NCI-H226 (cell line): Measurements from ENCODE around the gene NAPA.

Experiments
- DNase-seq: peaks from one replicate; pipeline ENCODE4 v3.0.0-alpha.2; 2015

NAPA gene

GRCh38 chr19:47514869-47515588 lies at the start of gene NAPA:
TSS of gene NAPA (minus strand) at chr19:47515063. CDS start at chr19:47514940, 123 bp downstream.
- DNase-seq: peak; percentile 100

- no peak for DNase-seq
Measured at GRCh38 chr19:47564081-47564480, 49.2 kb upstream of the NAPA start.

DNA sequence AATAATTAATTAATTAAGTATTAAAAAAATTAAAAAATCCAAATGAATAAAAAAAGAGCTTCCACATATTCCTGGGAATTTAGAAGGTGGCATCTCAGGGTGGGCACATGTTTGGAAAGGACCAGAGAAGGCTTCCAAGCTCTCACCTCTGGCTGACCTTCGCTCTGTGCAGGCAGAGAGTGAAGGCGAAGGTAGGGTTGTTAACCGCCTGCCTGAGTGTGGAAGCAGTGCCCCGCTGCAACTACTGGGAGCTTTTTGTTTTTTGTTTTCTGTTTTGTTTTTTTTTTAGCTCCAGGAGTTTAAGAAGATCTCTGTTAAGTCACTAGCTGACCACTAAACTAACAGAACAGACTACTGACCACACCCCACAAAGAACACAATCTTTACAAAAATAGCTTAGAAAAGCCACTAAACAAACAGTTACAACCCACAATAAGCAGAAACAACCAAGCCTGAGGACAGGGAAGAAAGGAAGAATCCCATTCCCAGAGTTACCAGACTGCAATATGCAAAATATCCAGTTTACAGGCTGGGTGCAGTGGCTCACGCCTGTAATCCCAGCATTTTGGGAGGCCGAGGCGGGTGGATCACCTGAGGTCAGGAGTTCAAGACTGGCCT lies 46.7 kb upstream of the NAPA start:
- no peak for DNase-seq

- DNase-seq: no peak
Measured at GRCh38 chr19:47560999-47561398, 46.1 kb upstream of the NAPA start.

DNA sequence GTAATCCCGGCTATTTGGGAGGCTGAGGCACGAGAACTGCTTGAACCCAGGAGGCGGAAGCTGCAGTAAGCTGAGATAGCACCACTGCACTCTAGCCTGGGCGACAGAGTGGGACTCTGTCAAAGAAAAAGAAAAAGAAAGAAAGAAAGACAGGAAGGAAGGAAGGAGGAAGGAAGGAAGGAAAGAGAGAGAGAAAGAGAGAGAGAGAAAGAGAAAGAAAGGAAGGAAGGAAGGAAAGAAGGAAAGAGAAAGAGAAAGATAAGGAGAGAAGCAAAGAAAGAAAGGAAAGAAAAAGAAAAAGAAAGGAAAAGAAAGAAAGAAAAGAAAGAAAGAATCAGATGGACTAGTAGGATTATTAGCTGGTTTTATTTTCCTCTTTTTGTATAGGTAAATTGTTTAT lies 35.3 kb upstream of the NAPA start:
- DNase-seq: no peak

DNA sequence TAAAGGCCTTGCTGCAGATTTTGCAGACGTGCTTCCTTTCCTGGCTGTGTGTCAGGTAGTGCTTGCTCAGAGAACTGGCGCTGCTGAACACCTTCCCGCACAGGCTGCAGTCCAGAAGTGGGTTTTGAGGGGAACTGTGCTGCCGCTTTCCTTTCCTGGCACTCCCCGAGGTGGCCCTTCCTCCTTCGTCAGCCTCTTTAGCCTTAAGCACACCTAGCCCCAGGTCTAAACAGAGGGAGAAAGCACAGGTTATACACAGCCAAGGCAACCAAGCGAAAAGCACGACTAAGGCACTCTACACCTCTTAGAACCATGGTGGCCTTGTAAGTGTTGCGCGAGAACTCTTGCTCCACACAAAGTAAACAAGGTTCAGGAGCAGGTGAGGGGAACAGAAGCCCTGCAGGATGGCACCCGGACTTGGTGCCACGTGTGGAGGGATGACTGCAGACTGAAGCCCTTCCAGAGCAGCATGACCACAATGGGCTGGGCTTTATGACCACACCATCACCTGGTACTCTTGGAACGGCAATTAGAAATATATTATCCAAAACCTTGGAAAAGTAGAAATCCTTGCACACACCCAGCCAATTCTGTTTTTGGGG lies 34.5 kb upstream of the NAPA start:
- no peak for DNase-seq

- DNase-seq: no peak
Measured at GRCh38 chr19:47547199-47547598, 32.3 kb upstream of the NAPA start.

- DNase-seq: no peak
Measured at GRCh38 chr19:47545061-47545948, 30.4 kb upstream of the NAPA start.

DNA sequence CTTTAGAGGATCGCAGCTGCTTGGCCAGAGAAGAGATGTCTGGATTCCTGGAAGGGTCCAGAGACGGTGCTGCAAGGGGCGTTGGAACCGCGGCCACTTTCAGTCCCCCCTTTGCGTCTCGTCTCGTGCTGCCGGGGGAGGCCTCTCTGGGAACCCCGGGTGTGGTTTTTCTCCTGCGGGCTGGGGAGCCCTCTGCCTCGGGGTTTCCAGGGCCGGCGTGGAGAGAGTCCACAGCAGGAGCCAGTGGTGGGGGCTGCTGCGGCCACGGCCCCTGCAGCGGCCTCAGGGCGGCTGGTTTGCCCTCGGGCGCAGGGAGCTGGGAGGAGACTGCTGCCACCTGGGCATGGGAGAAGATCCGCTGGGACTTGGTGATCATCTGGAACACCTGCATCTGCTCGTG lies 29.6 kb upstream of the NAPA start:
- DNase-seq: no peak

- no peak for DNase-seq
Measured at GRCh38 chr19:47544075-47544474, 29.2 kb upstream of the NAPA start.

- DNase-seq: no peak
Measured at GRCh38 chr19:47542030-47542475, 27.2 kb upstream of the NAPA start.

- DNase-seq: no peak
Measured at GRCh38 chr19:47541518-47541917, 26.7 kb upstream of the NAPA start.

GRCh38 chr19:47540748-47541147 lies 25.9 kb upstream of the NAPA start:
- no peak for DNase-seq

GRCh38 chr19:47539747-47540311 lies 25.0 kb upstream of the NAPA start:
- DNase-seq: no peak

DNA sequence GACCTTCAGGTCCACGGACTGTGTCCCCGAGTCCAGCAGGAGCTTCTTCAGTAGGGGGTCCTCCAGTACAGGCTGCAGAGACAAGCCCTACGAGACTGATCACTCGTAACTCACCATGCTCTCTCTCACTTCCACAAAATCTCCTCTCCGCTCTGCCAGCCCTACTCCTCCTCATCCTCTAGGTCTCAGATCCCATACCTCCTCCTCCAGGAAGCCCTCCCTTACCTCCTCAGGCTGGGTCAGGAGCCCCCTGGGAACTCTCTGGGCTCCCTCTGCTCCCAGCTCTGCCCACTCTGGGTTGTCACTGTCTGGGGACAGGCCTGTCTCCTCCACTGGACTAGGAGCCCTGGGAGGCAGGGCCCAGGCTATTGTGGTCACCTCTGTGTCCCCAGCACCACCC lies 23.9 kb upstream of the NAPA start:
- no peak for DNase-seq

DNA sequence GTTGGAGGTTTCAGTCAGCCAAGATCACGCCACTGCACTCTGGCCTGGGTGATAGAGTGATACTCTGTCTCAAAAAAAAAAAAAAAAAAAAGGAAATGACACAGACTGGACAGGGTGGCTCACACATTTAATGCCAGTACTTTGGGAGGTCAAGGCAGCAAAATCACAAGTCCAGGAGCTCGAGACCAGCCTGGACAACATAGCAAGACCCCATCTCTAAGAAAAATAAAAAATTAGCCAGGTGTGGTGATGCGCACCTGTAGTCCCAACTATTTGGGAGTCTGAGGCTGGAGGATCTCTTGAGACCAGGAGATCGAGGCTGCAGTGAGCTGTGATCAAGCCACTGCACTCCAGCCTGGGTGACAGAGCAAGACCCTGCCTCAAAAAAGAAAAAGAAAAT lies 22.6 kb upstream of the NAPA start:
- no peak for DNase-seq

GRCh38 chr19:47534628-47535027 lies 19.8 kb upstream of the NAPA start:
- DNase-seq: no peak

DNA sequence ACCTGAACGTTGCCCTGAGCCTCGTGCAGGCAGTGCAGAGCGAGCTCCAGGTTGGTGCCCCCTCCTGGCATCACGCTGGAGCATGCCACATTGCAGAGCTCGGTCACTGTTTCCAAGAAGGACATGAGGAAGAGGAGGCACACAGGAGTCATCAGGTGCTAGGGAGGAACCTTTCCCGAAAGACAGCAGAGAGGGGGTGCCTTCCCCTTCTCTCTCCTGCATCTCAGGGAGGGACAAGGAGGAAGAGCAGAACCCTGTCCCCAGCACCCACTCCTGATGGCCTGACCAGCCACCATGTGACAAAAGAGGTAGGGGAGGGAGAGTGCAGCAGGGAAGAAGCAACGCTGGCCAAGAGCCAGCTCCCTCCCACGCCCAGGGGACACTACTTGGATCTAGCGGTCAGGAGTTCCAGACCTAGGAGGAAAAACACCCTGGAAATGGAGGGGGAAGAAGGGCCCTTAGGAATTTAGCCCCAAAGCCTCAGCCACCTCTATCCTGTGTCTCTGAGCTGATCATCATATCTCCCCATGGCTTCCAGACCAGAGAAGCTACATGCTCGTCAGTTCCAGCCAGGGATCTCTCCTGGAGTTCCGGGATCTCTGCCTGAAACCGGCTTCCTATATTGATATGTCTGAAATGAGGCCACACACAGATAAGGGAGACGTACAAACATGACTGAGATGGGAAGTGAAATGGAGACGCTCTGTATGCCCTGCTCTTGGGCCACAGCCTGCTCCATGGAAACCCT lies 17.0 kb upstream of the NAPA start:
- no peak for DNase-seq

DNA sequence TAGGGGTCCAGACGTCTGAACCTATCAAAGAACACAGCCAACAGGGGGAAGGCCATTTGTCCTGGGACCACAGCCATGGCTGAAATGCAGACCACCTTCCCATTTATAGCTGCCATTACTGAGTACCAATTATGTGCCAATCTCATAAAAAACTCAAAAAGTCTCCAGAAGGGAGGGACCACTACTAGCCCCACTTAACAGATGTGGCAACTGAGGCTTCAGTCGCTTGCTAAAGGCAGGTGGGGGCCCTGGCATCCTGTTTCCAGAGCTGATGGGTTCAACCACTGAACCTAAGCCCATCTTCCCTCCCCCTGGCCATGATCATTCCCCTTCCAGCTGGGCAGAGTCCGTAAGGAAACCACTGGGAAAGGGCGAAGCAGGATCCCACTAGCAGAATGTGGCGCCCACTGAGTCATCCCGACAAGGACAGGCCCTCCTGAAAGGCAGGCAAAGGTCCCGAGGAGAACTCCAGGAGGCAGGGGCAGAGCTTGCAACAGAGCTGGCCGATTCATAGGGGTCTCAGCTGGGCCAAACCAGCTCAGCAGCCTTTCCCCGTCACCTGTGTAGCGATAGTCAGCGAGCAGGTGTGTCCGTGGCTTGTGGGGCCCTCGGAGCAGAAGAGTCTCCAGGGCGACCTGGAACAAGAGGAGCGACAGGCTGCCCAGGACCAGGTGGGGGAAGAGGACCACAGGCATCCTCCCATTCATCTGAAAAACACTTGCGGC lies 14.3 kb upstream of the NAPA start:
- no peak for DNase-seq

GRCh38 chr19:47526798-47527197 lies 11.9 kb upstream of the NAPA start:
- DNase-seq: no peak

DNA sequence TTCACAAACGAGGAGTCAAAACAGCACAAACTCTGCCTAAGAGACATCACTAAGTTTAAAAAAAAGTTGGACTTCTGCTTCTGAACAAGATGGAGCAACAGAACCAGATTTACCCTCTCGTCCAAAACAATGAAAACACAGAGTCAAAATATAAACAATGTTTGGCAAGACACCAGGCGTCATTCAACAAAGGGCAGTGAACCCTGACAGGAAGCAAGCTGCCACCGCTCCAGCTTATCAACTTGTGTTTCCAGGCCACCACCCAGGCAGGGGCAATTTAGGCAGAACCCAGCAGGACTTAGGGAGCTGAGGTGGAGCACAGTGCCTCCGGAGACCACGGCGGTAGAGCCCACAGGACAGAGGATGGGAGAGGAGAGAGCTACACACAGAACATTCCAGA lies 8.6 kb upstream of the NAPA start:
- DNase-seq: no peak
